ENCODE measurements around the gene GATA2. TPM values are rescaled to one million over a fixed set of nuclear protein-coding genes. Genes with fewer than 3 reads are reported as not detected.

GATA2 gene
- total and polyA plus RNA-seq, 2 of the 8 experiments (the other 6 are each of a cell fraction or from before 2014, with no cell fraction given) = 0.03 to 0.30 TPM

DNA sequence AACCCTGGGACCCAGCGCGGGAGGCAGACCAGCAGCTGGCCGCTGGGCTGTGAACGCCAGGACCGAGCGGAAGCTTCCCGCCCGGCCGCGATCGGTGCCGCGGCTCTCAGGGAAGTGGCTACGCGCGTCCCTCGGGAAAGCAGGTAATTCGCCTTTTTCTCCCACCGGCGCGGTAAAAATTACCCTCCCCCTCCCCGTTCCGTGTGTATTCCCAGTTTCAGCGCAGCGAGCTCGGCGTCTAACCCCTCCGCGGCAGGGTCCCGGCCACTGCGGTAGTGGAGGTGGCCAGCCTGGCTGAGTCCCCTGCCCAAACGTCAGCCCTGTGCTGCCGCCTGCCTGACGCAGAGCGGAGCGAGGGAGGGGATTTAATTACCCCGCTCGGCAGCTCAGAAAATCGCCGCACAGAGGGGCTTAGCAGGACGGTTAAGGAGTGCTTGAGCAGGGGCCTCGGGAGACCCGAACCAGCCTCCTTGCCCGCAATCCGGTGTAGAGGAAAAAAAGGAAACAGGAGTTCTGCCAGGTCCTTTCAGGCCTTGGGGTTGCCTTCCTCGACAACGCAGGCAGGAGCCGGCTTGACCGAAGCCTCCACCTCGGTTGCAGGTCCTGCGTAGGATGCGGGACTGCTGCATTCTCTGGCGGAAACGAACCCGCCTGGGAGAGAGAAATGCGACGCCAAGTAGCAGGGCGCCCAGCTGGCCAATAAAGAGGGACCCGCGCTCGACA lies 2.9 kb downstream of the GATA2 start:
- H3K36me3 ChIP-seq (ENCODE audit: control insufficient read depth in 2 of 4, insufficient read depth in 4 of 4, low read length in 3 of 4) = peaks cover 0 to 12% (median 0%) of the 10 kb centered on the region in 4 experiments; a peak in 1 of 8 replicates
- H3K9ac ChIP-seq (replicated peaks in 1 of 4; ENCODE audit: extremely low read depth in 1 of 4, low read depth in 3 of 4, low read length in 3 of 4) = no peak overlapping the region
- peak overlapping the region; percentile 63 to 95 for H3K4me2 ChIP-seq (ENCODE audit: insufficient read depth in 1 of 2, low read depth in 2 of 2, low read length in 2 of 2)
- FAIRE-seq (no peak), DNase-seq (ENCODE audit: low read depth in 1 of 2, low spot score in 2 of 2) (peak in 1 of 2 experiments; percentile 81)
- peaks cover 0 to 79% (median 52%) of the 10 kb centered on the region in 4 experiments; a peak in 6 of 7 replicates for H3K4me1 ChIP-seq (replicated peaks in 1 of 4; ENCODE audit: control insufficient read depth in 3 of 4, insufficient read depth in 4 of 4, low read length in 3 of 4)
- no peak overlapping the region for H2AK5ac ChIP-seq (ENCODE audit: low read depth, low read length)
- no peaks in the 10 kb centered on the region for H3K9me3 ChIP-seq (ENCODE audit: insufficient read depth in 2 of 2, low read depth in 1 of 2, low read length in 1 of 2)
- no peak overlapping the region for H2BK15ac ChIP-seq (ENCODE audit: low read length)
- no peak overlapping the region for H2AFZ ChIP-seq (ENCODE audit: low read length)
- H3K27me3 ChIP-seq (replicated peaks in 1 of 4; ENCODE audit: control insufficient read depth in 3 of 4, extremely low read depth in 1 of 4, insufficient read depth in 3 of 4, low read length in 3 of 4) = peaks cover 99 to 100% (median 99%) of the 10 kb centered on the region in 4 experiments
- no peak overlapping the region for H2BK120ac ChIP-seq (replicated peaks; ENCODE audit: low read depth, low read length)
- 0 out of 2 replicates have a peak overlapping the region, but pooled peaks have one; percentile 44 for H2BK12ac ChIP-seq (ENCODE audit: low read depth, low read length)
- CTCF ChIA-PET (ENCODE audit: partially characterized antibody) = interaction anchor here (0.6 to 3.7 kb wide), 21 partner anchors 8 to 320 kb away, joined by 3 to 38 read pairs (median 4); no protein-coding TSS in a partner anchor
- H2BK5ac ChIP-seq (ENCODE audit: low read depth, low read length) = peak overlapping the region; percentile 8; the same call in 1 of the 2 replicates
- POLR2A ChIA-PET (ENCODE audit: partially characterized antibody) = interaction anchor here (1.2 to 1.8 kb wide), 3 partner anchors 9 to 367 kb away, joined by 3 to 13 read pairs (median 5); no protein-coding TSS in a partner anchor
- no peak overlapping the region for H4K8ac ChIP-seq (ENCODE audit: extremely low read depth, insufficient read depth, low read length)
- peaks cover 11 to 27% of the 10 kb centered on the region in 2 experiments for H4K20me1 ChIP-seq (replicated peaks in 1 of 2; ENCODE audit: control insufficient read depth in 1 of 2, insufficient read depth in 2 of 2, low read length in 2 of 2)
- H3K27ac ChIP-seq (ENCODE audit: low read depth, low read length) = no peak overlapping the region
- H3K14ac ChIP-seq (ENCODE audit: insufficient read length) = no peak overlapping the region
- peak overlapping the region; percentile 4 to 63 (median 18); a peak in 7 of 8 replicates for H3K4me3 ChIP-seq (ENCODE audit: extremely low read depth in 1 of 4, insufficient read depth in 2 of 4, low read depth in 3 of 4, low read length in 4 of 4)
- H3K79me2 ChIP-seq (ENCODE audit: control insufficient read depth in 1 of 2, insufficient read depth in 2 of 2, low read length in 2 of 2) = no peaks in the 10 kb centered on the region
- peak overlapping the region; percentile 32 for H3K18ac ChIP-seq (ENCODE audit: extremely low read depth, low read length)
- no peak overlapping the region for H3K4ac ChIP-seq (replicated peaks; ENCODE audit: insufficient read length, low read depth, low read length)
- H3K56ac ChIP-seq (replicated peaks; ENCODE audit: insufficient read length, low read depth, low read length) = no peak overlapping the region
- H4K91ac ChIP-seq (replicated peaks; ENCODE audit: insufficient read length, low read length) = no peak overlapping the region
- 4% methylated on average over 60 of the region's 61 CpGs; no CpG with 5 or more reads in 1 of the 2 experiments for WGBS, 2 experiments (ENCODE audit: extremely low coverage in 1 of 2, insufficient coverage in 1 of 2, insufficient read length in 1 of 2, insufficient replicate concordance in 2 of 2, low coverage in 1 of 2, low lambda C conversion rate in 2 of 2, missing lambda C conversion rate in 1 of 2)
- H3K79me1 ChIP-seq (ENCODE audit: low read depth, low read length) = no peaks in the 10 kb centered on the region
- H4K5ac ChIP-seq (ENCODE audit: insufficient read length, low read depth, low read length) = no peak overlapping the region
- no peak overlapping the region for H3K23ac ChIP-seq (ENCODE audit: insufficient read length)
- H3K23me2 ChIP-seq (ENCODE audit: low read depth, low read length) = peaks cover 24% of the 10 kb centered on the region; the same call in 1 of the 2 replicates
- peak overlapping the region; percentile 61; the same call in 1 of the 2 replicates for H2BK20ac ChIP-seq (ENCODE audit: low read length)
- peak; percentile 99 for TF ChIP-seq SUZ12 (IDR thresholded peaks at IDR 0.05; ENCODE audit: low read length)
- peak; percentile 44; the same call in 1 of the 2 replicates for TF ChIP-seq EGR1 (IDR thresholded peaks at IDR 0.05; ENCODE audit: borderline replicate concordance, low read depth, low read length)
- TF ChIP-seq CTBP2 (IDR thresholded peaks at IDR 0.05; ENCODE audit: borderline replicate concordance, insufficient read depth, insufficient read length, low read length) = peak; percentile 97
- no peak for TF ChIP-seq TBP (IDR thresholded peaks at IDR 0.05; ENCODE audit: low read depth, low read length)
- TF ChIP-seq CBX8 (IDR thresholded peaks at IDR 0.05; ENCODE audit: borderline replicate concordance, low read depth, low read length) = peak; percentile 71; the same call in 1 of the 2 replicates
- TF ChIP-seq EZH2 (IDR thresholded peaks at IDR 0.05; ENCODE audit: low read depth, low read length, severe bottlenecking) = peak; percentile 96
- no peak for TF ChIP-seq TAF1 (IDR thresholded peaks at IDR 0.05; ENCODE audit: low read depth, low read length)
- TF ChIP-seq, protein P1, sequence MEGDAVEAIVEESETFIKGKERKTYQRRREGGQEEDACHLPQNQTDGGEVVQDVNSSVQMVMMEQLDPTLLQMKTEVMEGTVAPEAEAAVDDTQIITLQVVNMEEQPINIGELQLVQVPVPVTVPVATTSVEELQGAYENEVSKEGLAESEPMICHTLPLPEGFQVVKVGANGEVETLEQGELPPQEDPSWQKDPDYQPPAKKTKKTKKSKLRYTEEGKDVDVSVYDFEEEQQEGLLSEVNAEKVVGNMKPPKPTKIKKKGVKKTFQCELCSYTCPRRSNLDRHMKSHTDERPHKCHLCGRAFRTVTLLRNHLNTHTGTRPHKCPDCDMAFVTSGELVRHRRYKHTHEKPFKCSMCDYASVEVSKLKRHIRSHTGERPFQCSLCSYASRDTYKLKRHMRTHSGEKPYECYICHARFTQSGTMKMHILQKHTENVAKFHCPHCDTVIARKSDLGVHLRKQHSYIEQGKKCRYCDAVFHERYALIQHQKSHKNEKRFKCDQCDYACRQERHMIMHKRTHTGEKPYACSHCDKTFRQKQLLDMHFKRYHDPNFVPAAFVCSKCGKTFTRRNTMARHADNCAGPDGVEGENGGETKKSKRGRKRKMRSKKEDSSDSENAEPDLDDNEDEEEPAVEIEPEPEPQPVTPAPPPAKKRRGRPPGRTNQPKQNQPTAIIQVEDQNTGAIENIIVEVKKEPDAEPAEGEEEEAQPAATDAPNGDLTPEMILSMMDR (IDR thresholded peaks at IDR 0.05; ENCODE audit: control extremely low read depth in 1 of 3, insufficient read depth in 1 of 3, low read depth in 1 of 3, low read length in 3 of 3) = peak in 1 of 3 experiments; percentile 11; a peak in 1 of 4 replicates
